NT2/D1 (cell line): ENCODE measurements around the gene FAAH.

ENCODE experiments used
- SUZ12 ChIP-seq: IDR thresholded peaks from 2 replicates; pipeline ENCODE4 v1.6.1; 2011; ENCODE audit not compliant: insufficient read length, insufficient read depth; ENCODE audit errors: extremely low read depth
- YY1 ChIP-seq: IDR thresholded peaks from 2 replicates; pipeline ENCODE4 v1.6.1; 2011; ENCODE audit not compliant: insufficient read length, insufficient read depth
- ZNF274 ChIP-seq: IDR thresholded peaks from 2 replicates; pipeline ENCODE4 v1.6.1; 2011; ENCODE audit warnings: mild to moderate bottlenecking, low read depth, low read length

DNA sequence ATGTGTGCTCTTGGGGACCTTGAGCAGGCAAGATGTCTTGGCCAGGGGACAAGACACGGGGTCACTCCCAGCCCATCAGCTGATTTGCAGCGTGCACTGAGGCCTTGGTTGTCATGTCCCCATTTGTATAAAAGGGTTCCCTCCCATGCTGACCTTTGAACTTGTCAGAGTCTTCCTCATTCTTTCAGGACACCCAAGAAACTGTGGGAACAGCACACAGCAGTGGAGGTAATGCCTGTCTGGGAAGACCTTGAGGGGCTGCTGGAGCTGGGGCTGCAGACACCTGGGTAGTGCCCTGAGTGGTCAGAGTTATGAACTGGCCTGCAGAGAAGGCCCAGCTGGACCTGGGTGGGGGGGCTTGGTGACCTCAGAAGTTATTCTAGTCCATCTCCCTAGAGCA is 46.4 kb downstream of the FAAH start:
- no peak for TF ChIP-seq YY1
- TF ChIP-seq ZNF274, result no peak
- no peak for TF ChIP-seq SUZ12
